DOHH2 (cell line): Measurements from ENCODE around the gene COBLL1.

Source experiments
- CTCF ChIP-seq: fragments of 200-600 bp; sonication (generic); IDR thresholded peaks from one replicate; pipeline ENCODE4 v1.5.1; 2014; ENCODE audit warnings: antibody characterized with exemption, mild to moderate bottlenecking, low read depth, low read length; ENCODE audit not compliant: poor library complexity, severe bottlenecking
- EZH2phosphoT487 ChIP-seq: fragments of 200-600 bp; sonication (generic); IDR thresholded peaks from 2 replicates; pipeline ENCODE4 v1.6.1; 2017; ENCODE audit warnings: borderline replicate concordance, mild to moderate bottlenecking, antibody characterized with exemption, low read length, moderate library complexity, mixed read lengths

- TF ChIP-seq EZH2phosphoT487 (no peak), CTCF (no peak)
Measured at GRCh38 chr2:164850235-164850634, 8.6 kb upstream of the COBLL1 start.
